ENCODE measurements around the gene KRTAP5-11. TPM values are rescaled to one million over a fixed set of nuclear protein-coding genes. Genes with fewer than 3 reads are reported as not detected.
"Not testable (repeated sequence)": the region's sequence is repeated elsewhere in the genome, so short reads cannot be mapped to it uniquely, and the experiment has no call there.

Gene KRTAP5-11
- total RNA-seq = not detected
- polyA plus RNA-seq = not detected
- long read RNA-seq, donor 1 = 0 reads
- long read RNA-seq, donor 2 = 0 reads
- long read RNA-seq, donor 3 = 0 reads
- long read RNA-seq, donor 4 = 0 reads

- Histone ChIP-seq H3K27ac (ENCODE audit: low read length) (no peak within 1 kb of the TSS), H3K27me3 (ENCODE audit: control insufficient read depth, insufficient read depth) (no peaks in the 10 kb centered on the region), H3K9me3 (ENCODE audit: control insufficient read depth, low read length) (no peaks in the 10 kb centered on the region), H3K4me3 (ENCODE audit: low read length) (no peak within 1 kb of the TSS), H3K4me1 (ENCODE audit: control insufficient read depth, insufficient read depth, low read length) (peaks cover 2% of the 10 kb centered on the region)
- no peak for DNase-seq
- no peak for ATAC-seq
- intact Hi-C loops (cut with DNase I) = no loop called here
- 66% methylated on average over 3 of the region's 3 CpGs for WGBS
These were observed at the start of gene KRTAP5-11 for GRCh38 chr11:71582309-71582895. Gene KRTAP5-11, minus strand, starts transcription at chr11:71582875. Its CDS starts 38 bp downstream, at chr11:71582837.

GRCh38 chr11:71631551-71631950, 48.9 kb upstream of the KRTAP5-11 start:
- H3K4me3 ChIP-seq (ENCODE audit: low read length); H3K27ac ChIP-seq (ENCODE audit: low read length); H3K27me3 ChIP-seq (ENCODE audit: control insufficient read depth, insufficient read depth); H3K4me1 ChIP-seq (ENCODE audit: control insufficient read depth, insufficient read depth, low read length); H3K9me3 ChIP-seq (ENCODE audit: control insufficient read depth, low read length); intact Hi-C loops (cut with DNase I); ATAC-seq: not testable (repeated sequence)
- 80% methylated on average over 18 of the region's 18 CpGs for WGBS
- peak in 1 of 3 donors; percentile 49 for DNase-seq

- intact Hi-C loops (cut with DNase I); H3K4me1 ChIP-seq (ENCODE audit: control insufficient read depth, insufficient read depth, low read length); H3K27ac ChIP-seq (ENCODE audit: low read length); ATAC-seq; DNase-seq; H3K9me3 ChIP-seq (ENCODE audit: control insufficient read depth, low read length); H3K4me3 ChIP-seq (ENCODE audit: low read length); H3K27me3 ChIP-seq (ENCODE audit: control insufficient read depth, insufficient read depth): not testable (repeated sequence)
- WGBS = 71% methylated on average over 1 of the region's 1 CpG
These were observed 47.4 kb upstream of the KRTAP5-11 start for GRCh38 chr11:71630071-71630470.

DNA sequence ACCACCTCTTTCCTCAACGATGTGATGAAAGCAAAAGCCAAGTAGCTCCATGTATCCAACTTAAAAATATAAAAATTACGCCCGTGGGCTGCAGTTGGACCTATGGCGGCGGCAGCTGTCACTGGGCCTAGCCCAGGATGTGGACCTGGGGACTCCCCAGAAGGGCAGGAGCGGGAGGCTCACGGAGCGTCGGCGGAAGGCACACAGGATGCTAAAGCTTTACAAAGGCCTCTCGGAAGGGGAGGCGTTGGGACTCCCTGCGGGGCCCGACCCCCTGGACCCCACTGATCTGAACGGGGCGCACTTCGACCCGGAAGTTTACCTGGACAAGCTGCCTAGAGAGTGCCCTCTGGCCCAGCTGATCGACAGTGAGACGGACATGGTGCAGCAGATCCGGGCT, 46.3 kb upstream of the KRTAP5-11 start:
- DNase-seq; H3K27ac ChIP-seq (ENCODE audit: low read length); H3K4me3 ChIP-seq (ENCODE audit: low read length); H3K27me3 ChIP-seq (ENCODE audit: control insufficient read depth, insufficient read depth); H3K4me1 ChIP-seq (ENCODE audit: control insufficient read depth, insufficient read depth, low read length); H3K9me3 ChIP-seq (ENCODE audit: control insufficient read depth, low read length); intact Hi-C loops (cut with DNase I); ATAC-seq: not testable (repeated sequence)
- 92% methylated on average over 21 of the region's 21 CpGs for WGBS

GRCh38 chr11:71623226-71623625, 40.6 kb upstream of the KRTAP5-11 start:
- H3K4me3 ChIP-seq (ENCODE audit: low read length); H3K9me3 ChIP-seq (ENCODE audit: control insufficient read depth, low read length); H3K27me3 ChIP-seq (ENCODE audit: control insufficient read depth, insufficient read depth); ATAC-seq; H3K27ac ChIP-seq (ENCODE audit: low read length); DNase-seq; H3K4me1 ChIP-seq (ENCODE audit: control insufficient read depth, insufficient read depth, low read length); intact Hi-C loops (cut with DNase I): not testable (repeated sequence)
- WGBS = 89% methylated on average over 11 of the region's 11 CpGs

DNA sequence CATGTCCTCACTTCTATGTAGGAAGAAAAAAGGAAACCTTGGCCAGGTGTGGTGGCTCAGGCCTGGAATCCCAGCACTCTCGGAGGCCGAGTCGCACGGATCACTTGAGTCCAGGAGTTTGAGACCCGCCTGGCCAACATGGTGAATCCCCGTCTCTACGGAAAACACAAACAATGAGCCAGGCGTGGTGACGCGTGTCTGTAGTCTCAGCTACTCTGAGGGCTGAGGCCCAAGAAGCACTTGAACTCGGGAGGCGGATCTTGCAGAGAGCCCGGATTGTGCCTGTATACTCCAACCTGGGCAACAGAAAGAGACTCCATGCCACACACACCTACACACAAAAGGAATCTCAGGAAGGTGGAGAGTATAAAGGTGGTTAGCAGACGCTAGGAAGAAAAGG, 39.9 kb upstream of the KRTAP5-11 start:
- H3K9me3 ChIP-seq (ENCODE audit: control insufficient read depth, low read length); ATAC-seq; DNase-seq; intact Hi-C loops (cut with DNase I); H3K27ac ChIP-seq (ENCODE audit: low read length); H3K4me3 ChIP-seq (ENCODE audit: low read length); H3K27me3 ChIP-seq (ENCODE audit: control insufficient read depth, insufficient read depth); H3K4me1 ChIP-seq (ENCODE audit: control insufficient read depth, insufficient read depth, low read length): not testable (repeated sequence)
- 86% methylated on average over 14 of the region's 14 CpGs for WGBS

DNA sequence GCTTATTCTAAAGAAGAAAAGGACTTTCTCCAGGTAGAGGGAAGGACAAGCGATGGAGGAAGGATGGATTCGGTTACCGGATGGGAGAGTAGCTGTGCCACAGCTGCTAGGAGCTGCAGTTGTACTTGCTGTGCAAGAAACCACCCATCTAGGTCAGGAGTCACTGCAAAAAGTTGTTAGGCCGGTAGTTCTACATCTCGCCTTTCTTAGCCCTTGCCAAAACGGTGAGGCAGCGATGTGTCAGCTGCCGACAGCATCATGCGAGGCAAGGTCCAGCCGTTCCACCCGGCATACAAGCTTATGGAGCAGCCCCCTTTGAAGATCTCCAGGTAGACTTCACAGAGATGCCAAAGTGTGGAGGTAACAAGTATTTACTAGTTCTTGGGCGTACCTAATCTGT, 32.3 kb upstream of the KRTAP5-11 start:
- ATAC-seq; H3K4me3 ChIP-seq (ENCODE audit: low read length); H3K9me3 ChIP-seq (ENCODE audit: control insufficient read depth, low read length); H3K27me3 ChIP-seq (ENCODE audit: control insufficient read depth, insufficient read depth); H3K4me1 ChIP-seq (ENCODE audit: control insufficient read depth, insufficient read depth, low read length); intact Hi-C loops (cut with DNase I); DNase-seq; H3K27ac ChIP-seq (ENCODE audit: low read length): not testable (repeated sequence)
- WGBS = 73% methylated on average over 12 of the region's 12 CpGs

DNA sequence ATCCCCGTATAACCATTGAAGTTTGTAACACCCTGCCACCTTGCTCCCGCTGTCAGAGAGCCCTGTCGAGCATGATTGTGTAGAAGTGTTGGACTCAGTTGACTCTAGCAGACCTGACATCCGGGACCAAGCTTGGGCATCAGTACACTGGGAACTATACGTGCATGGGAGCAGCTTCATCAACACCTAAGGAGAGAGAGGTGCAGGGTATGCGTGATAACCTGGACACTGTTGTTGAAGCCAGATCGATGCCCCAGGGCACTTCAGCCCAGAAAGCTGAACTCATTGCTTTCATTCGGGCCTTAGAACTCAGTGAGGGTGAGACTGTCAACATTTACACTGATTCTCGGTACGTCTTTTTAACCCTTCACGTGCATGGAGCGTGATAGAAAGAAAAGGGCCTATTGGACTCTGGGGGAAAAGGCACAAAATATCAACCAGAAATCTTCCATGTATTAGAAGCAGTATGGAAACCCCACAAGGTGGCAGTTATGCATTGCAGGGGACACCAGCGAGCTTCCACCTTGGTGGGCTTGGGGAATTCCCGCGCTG, 31.8 kb upstream of the KRTAP5-11 start:
- not testable (repeated sequence) for ATAC-seq; H3K4me3 ChIP-seq (ENCODE audit: low read length)

DNA sequence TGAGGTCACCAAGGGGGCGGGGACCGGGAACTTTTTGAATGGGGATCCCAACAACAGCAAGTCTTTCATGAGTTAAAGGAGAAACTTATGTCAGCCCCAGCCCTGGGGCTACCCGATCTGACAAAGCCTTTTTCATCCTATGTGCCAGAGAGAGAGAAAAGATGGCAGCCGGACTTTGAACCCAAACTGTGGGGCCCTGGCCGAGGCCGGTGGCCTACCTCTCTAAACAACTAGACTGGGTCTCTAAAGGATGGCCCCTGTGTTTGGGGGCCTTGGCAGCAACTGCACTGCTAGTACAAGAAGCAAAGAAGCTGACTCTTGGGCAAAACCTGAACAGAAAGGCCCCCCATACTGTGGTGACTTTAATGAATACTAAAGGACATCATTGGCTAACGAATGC, 31.3 kb upstream of the KRTAP5-11 start:
- DNase-seq; H3K27me3 ChIP-seq (ENCODE audit: control insufficient read depth, insufficient read depth); intact Hi-C loops (cut with DNase I); H3K9me3 ChIP-seq (ENCODE audit: control insufficient read depth, low read length); ATAC-seq; H3K4me1 ChIP-seq (ENCODE audit: control insufficient read depth, insufficient read depth, low read length); H3K4me3 ChIP-seq (ENCODE audit: low read length); H3K27ac ChIP-seq (ENCODE audit: low read length): not testable (repeated sequence)
- WGBS = 72% methylated on average over 7 of the region's 7 CpGs

More for the DNA sequence above, 31.8 kb upstream of the KRTAP5-11 start:
- DNase-seq; H3K27me3 ChIP-seq (ENCODE audit: control insufficient read depth, insufficient read depth); intact Hi-C loops (cut with DNase I); H3K4me1 ChIP-seq (ENCODE audit: control insufficient read depth, insufficient read depth, low read length); H3K9me3 ChIP-seq (ENCODE audit: control insufficient read depth, low read length); H3K27ac ChIP-seq (ENCODE audit: low read length): not testable (repeated sequence)
- 56% methylated on average over 15 of the region's 15 CpGs for WGBS

GRCh38 chr11:71611218-71611910, 28.7 kb upstream of the KRTAP5-11 start:
- H3K27ac ChIP-seq (ENCODE audit: low read length); intact Hi-C loops (cut with DNase I); H3K9me3 ChIP-seq (ENCODE audit: control insufficient read depth, low read length); H3K4me3 ChIP-seq (ENCODE audit: low read length); ATAC-seq; H3K4me1 ChIP-seq (ENCODE audit: control insufficient read depth, insufficient read depth, low read length); H3K27me3 ChIP-seq (ENCODE audit: control insufficient read depth, insufficient read depth); DNase-seq: not testable (repeated sequence)
- WGBS = 80% methylated on average over 21 of the region's 21 CpGs

GRCh38 chr11:71608272-71608671, 25.6 kb upstream of the KRTAP5-11 start:
- ATAC-seq; intact Hi-C loops (cut with DNase I): not testable (repeated sequence)
- WGBS = 10% methylated on average over 14 of the region's 21 CpGs

More at GRCh38 chr11:71608272-71608671, 25.6 kb upstream of the KRTAP5-11 start:
- H3K9me3 ChIP-seq (ENCODE audit: control insufficient read depth, low read length); H3K4me1 ChIP-seq (ENCODE audit: control insufficient read depth, insufficient read depth, low read length); H3K4me3 ChIP-seq (ENCODE audit: low read length); H3K27ac ChIP-seq (ENCODE audit: low read length); DNase-seq; H3K27me3 ChIP-seq (ENCODE audit: control insufficient read depth, insufficient read depth): not testable (repeated sequence)

Data from right cardiac atrium (tissue), 5 donors.